ENCODE measurements around the gene GALM.

GALM gene

DNA sequence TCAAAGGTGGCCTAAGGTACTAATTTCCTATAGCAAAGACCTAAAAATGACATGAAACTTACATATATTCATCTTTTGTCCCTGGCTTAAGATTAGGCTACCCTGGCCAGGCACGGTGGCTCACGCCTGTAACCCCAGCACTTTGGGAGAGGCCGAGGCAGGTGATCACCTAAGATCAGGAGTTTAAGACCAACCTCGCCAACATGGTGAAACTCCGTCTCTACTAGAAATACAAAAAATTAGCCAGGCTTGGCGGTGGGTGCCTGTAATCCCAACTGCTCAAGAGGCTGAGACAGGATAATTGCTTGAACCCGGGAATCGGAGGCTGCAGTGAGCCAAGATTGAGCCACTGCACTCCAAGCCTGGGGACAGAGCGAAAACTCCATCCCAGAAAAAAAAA, 79.4 kb downstream of the GALM start:
- no peak overlapping the region for H2AFZ ChIP-seq (ENCODE audit: low read length)
- H3K79me2 ChIP-seq (ENCODE audit: insufficient read depth, low read length), result peaks cover 31% of the 10 kb centered on the region
- no peaks in the 10 kb centered on the region for H3K9me3 ChIP-seq (ENCODE audit: low read length)
- no peak for TF ChIP-seq EZH2 (IDR thresholded peaks at IDR 0.05; ENCODE audit: borderline replicate concordance, low read length)
- TF ChIP-seq, protein P1, sequence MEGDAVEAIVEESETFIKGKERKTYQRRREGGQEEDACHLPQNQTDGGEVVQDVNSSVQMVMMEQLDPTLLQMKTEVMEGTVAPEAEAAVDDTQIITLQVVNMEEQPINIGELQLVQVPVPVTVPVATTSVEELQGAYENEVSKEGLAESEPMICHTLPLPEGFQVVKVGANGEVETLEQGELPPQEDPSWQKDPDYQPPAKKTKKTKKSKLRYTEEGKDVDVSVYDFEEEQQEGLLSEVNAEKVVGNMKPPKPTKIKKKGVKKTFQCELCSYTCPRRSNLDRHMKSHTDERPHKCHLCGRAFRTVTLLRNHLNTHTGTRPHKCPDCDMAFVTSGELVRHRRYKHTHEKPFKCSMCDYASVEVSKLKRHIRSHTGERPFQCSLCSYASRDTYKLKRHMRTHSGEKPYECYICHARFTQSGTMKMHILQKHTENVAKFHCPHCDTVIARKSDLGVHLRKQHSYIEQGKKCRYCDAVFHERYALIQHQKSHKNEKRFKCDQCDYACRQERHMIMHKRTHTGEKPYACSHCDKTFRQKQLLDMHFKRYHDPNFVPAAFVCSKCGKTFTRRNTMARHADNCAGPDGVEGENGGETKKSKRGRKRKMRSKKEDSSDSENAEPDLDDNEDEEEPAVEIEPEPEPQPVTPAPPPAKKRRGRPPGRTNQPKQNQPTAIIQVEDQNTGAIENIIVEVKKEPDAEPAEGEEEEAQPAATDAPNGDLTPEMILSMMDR (IDR thresholded peaks at IDR 0.05; ENCODE audit: low read length), result no peak
- H3K9me2 ChIP-seq (ENCODE audit: low read depth, low read length), result no peaks in the 10 kb centered on the region
- H4K20me1 ChIP-seq (ENCODE audit: insufficient read depth, low read length), result no peaks in the 10 kb centered on the region
- H3K36me3 ChIP-seq (ENCODE audit: insufficient read depth, low read length), result peaks cover 100% of the 10 kb centered on the region
- no peak overlapping the region for H3K4me3 ChIP-seq (ENCODE audit: low read depth, low read length, poor library complexity, severe bottlenecking)
- no peak overlapping the region for H3K27ac ChIP-seq (ENCODE audit: low read depth, low read length, poor library complexity, severe bottlenecking)
- peaks cover 39% of the 10 kb centered on the region for H3K4me1 ChIP-seq (ENCODE audit: insufficient read depth, low read length, severe bottlenecking)
- no peak overlapping the region for H3K4me2 ChIP-seq (ENCODE audit: low read length)
- H3K9ac ChIP-seq (ENCODE audit: low read length), result no peak overlapping the region
- H3K27me3 ChIP-seq (ENCODE audit: insufficient read depth, low read length), result no peaks in the 10 kb centered on the region
- H3F3A ChIP-seq (ENCODE audit: insufficient read depth, low read length), result peaks cover 14% of the 10 kb centered on the region; the same call in 1 of the 2 replicates

DNA sequence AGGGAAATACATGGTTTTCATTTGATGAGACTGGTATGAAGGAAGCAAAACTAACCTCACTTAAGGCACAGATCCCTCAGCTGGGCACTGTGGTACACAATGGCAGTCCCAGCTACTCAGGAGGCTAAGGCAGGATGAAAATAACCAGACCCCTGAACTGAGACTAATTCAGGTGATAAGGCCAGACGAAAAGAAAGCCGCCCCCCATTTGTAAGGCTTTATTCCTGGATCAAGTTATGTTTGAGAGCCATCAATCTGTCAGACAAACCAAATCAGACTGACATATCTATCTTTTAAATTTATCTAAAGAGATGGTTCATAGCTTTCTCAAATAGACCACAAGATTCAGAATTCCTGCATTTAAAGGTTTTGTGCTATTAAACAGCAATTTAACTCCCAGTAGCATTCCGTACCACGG, 81.1 kb downstream of the GALM start:
- no peak for TF ChIP-seq EZH2 (IDR thresholded peaks at IDR 0.05; ENCODE audit: borderline replicate concordance, low read length)
- TF ChIP-seq, protein P1 (IDR thresholded peaks at IDR 0.05; ENCODE audit: low read length), result no peak
- no peak overlapping the region for H3K27ac ChIP-seq (ENCODE audit: low read depth, low read length, poor library complexity, severe bottlenecking)

DNA sequence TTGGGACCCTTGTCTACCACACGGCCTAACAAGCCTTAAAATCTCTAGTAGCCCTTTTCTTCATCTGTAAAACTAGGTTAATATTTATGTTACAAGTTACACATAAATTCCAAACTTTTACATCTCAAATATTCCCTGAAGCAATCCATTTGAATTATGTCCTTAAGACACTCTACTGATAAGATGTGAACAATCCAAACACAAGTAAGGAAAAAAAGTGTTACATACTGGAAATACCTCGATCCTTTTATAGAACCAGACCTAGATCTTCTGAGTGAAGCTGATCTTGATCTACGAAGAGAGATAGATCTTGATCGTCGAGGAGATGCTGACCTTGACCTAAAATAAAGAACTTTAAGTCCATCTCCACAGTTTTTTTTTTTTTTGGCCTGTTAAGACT, 81.9 kb downstream of the GALM start:
- Histone ChIP-seq H3K36me3 (ENCODE audit: insufficient read depth, low read length) (peaks cover 78% of the 10 kb centered on the region), H3K4me2 (ENCODE audit: low read length) (no peak overlapping the region), H3K9me2 (ENCODE audit: low read depth, low read length) (no peaks in the 10 kb centered on the region), H3K9ac (ENCODE audit: low read length) (no peak overlapping the region), H4K20me1 (ENCODE audit: insufficient read depth, low read length) (no peaks in the 10 kb centered on the region), H3K4me3 (ENCODE audit: low read depth, low read length, poor library complexity, severe bottlenecking) (no peak overlapping the region), H3F3A (ENCODE audit: insufficient read depth, low read length) (peaks cover 14% of the 10 kb centered on the region; the same call in 1 of the 2 replicates), H3K27ac (ENCODE audit: low read depth, low read length, poor library complexity, severe bottlenecking) (no peak overlapping the region), H3K79me2 (ENCODE audit: insufficient read depth, low read length) (peaks cover 39% of the 10 kb centered on the region), H2AFZ (ENCODE audit: low read length) (no peak overlapping the region), H3K27me3 (ENCODE audit: insufficient read depth, low read length) (no peaks in the 10 kb centered on the region), H3K9me3 (ENCODE audit: low read length) (no peaks in the 10 kb centered on the region), H3K4me1 (ENCODE audit: insufficient read depth, low read length, severe bottlenecking) (peaks cover 48% of the 10 kb centered on the region)
- no peak for TF ChIP-seq EZH2 (IDR thresholded peaks at IDR 0.05; ENCODE audit: borderline replicate concordance, low read length)
- TF ChIP-seq, protein P1 (IDR thresholded peaks at IDR 0.05; ENCODE audit: low read length), result no peak

More for the DNA sequence above, 81.1 kb downstream of the GALM start:
- Histone ChIP-seq H3K9me2 (ENCODE audit: low read depth, low read length) (no peaks in the 10 kb centered on the region), H3K4me2 (ENCODE audit: low read length) (no peak overlapping the region; the same call in 1 of the 2 replicates), H3K36me3 (ENCODE audit: insufficient read depth, low read length) (peaks cover 87% of the 10 kb centered on the region), H3K4me1 (ENCODE audit: insufficient read depth, low read length, severe bottlenecking) (peaks cover 45% of the 10 kb centered on the region), H3K9ac (ENCODE audit: low read length) (no peak overlapping the region), H3K9me3 (ENCODE audit: low read length) (no peaks in the 10 kb centered on the region), H3F3A (ENCODE audit: insufficient read depth, low read length) (peaks cover 14% of the 10 kb centered on the region; the same call in 1 of the 2 replicates), H2AFZ (ENCODE audit: low read length) (no peak overlapping the region), H3K27me3 (ENCODE audit: insufficient read depth, low read length) (no peaks in the 10 kb centered on the region), H3K79me2 (ENCODE audit: insufficient read depth, low read length) (peaks cover 39% of the 10 kb centered on the region), H3K4me3 (ENCODE audit: low read depth, low read length, poor library complexity, severe bottlenecking) (no peak overlapping the region), H4K20me1 (ENCODE audit: insufficient read depth, low read length) (no peaks in the 10 kb centered on the region)
